Measurements from ENCODE around the gene MBNL2. TPM values are rescaled to one million over a fixed set of nuclear protein-coding genes. Genes with fewer than 3 reads are reported as not detected.
"Not testable (repeated sequence)": the region's sequence is repeated elsewhere in the genome, so short reads cannot be mapped to it uniquely, and the experiment has no call there.

Gene MBNL2
- total RNA-seq, 3 donors from 2014 or later (not counting 1 experiment from before 2014, with no cell fraction given): 30.9 to 38.3 (median 33.1) TPM

GRCh38 chr13:97202761-97203160, 19.4 kb upstream of the MBNL2 start:
- peaks cover 25 to 41% of the 10 kb centered on the region in 2 donors for H3K27me3 Mint-ChIP-seq (ENCODE audit: low read depth in 2 of 2)
- Histone ChIP-seq H3K9me3 (ENCODE audit: control insufficient read depth, insufficient read depth, low read length) (no peaks in the 10 kb centered on the region), H3K27me3 (ENCODE audit: control insufficient read depth, insufficient read depth, low read length) (no peaks in the 10 kb centered on the region), H3K4me3 (ENCODE audit: low read length) (no peak overlapping the region), H3K36me3 (ENCODE audit: control insufficient read depth, insufficient read depth, low read length) (no peaks in the 10 kb centered on the region), H3K27ac (ENCODE audit: low read length) (no peak overlapping the region), H3K4me1 (ENCODE audit: control insufficient read depth, insufficient read depth, low read length) (no peaks in the 10 kb centered on the region)
- intact Hi-C loops (cut with micrococcal nuclease): no loop called here
- no peaks in the 10 kb centered on the region for H3K36me3 Mint-ChIP-seq
- H3K9me3 Mint-ChIP-seq: no peaks in the 10 kb centered on the region
- H3K4me3 Mint-ChIP-seq: no peak overlapping the region
- DNase-seq: no peak
- H3K4me1 Mint-ChIP-seq: no peaks in the 10 kb centered on the region
- TF ChIP-seq, protein P1, sequence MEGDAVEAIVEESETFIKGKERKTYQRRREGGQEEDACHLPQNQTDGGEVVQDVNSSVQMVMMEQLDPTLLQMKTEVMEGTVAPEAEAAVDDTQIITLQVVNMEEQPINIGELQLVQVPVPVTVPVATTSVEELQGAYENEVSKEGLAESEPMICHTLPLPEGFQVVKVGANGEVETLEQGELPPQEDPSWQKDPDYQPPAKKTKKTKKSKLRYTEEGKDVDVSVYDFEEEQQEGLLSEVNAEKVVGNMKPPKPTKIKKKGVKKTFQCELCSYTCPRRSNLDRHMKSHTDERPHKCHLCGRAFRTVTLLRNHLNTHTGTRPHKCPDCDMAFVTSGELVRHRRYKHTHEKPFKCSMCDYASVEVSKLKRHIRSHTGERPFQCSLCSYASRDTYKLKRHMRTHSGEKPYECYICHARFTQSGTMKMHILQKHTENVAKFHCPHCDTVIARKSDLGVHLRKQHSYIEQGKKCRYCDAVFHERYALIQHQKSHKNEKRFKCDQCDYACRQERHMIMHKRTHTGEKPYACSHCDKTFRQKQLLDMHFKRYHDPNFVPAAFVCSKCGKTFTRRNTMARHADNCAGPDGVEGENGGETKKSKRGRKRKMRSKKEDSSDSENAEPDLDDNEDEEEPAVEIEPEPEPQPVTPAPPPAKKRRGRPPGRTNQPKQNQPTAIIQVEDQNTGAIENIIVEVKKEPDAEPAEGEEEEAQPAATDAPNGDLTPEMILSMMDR (IDR thresholded peaks at IDR 0.05): no peak
- H3K27ac Mint-ChIP-seq: no peak overlapping the region
- WGBS (ENCODE audit: insufficient coverage): 93% methylated on average over 3 of the region's 4 CpGs
- no peak for ATAC-seq

- H3K9me3 Mint-ChIP-seq: no peaks in the 10 kb centered on the region
- no peak overlapping the region for H3K4me3 Mint-ChIP-seq
- H3K4me1 Mint-ChIP-seq: peaks cover under 1% of the 10 kb centered on the region in 2 donors
Observed at GRCh38 chr13:97205465-97205864, 16.7 kb upstream of the MBNL2 start.

GRCh38 chr13:97205982-97206381, 16.2 kb upstream of the MBNL2 start:
- intact Hi-C loops (cut with micrococcal nuclease): no loop called here
- DNase-seq (no peak), ATAC-seq (no peak)
- WGBS (ENCODE audit: insufficient coverage): 67% methylated on average over 2 of the region's 3 CpGs
- H3K9me3 ChIP-seq (ENCODE audit: control insufficient read depth, insufficient read depth, low read length): no peaks in the 10 kb centered on the region
- H3K4me3 Mint-ChIP-seq: no peak overlapping the region
- no peaks in the 10 kb centered on the region for H3K36me3 Mint-ChIP-seq
- H3K4me1 Mint-ChIP-seq: peaks cover 5 to 6% of the 10 kb centered on the region in 2 donors
- peaks cover 12% of the 10 kb centered on the region for H3K4me1 ChIP-seq (ENCODE audit: control insufficient read depth, insufficient read depth, low read length)
- H3K27me3 ChIP-seq (ENCODE audit: control insufficient read depth, insufficient read depth, low read length): no peaks in the 10 kb centered on the region
- no peak overlapping the region for H3K27ac Mint-ChIP-seq
- H3K36me3 ChIP-seq (ENCODE audit: control insufficient read depth, insufficient read depth, low read length): no peaks in the 10 kb centered on the region
- no peaks in the 10 kb centered on the region for H3K9me3 Mint-ChIP-seq
- H3K27ac ChIP-seq (ENCODE audit: low read length): no peak overlapping the region
- TF ChIP-seq, protein P1 (IDR thresholded peaks at IDR 0.05): no peak
- H3K27me3 Mint-ChIP-seq (ENCODE audit: low read depth in 2 of 2): peaks cover 15 to 21% of the 10 kb centered on the region in 2 donors
- H3K4me3 ChIP-seq (ENCODE audit: low read length): no peak overlapping the region

More at GRCh38 chr13:97205465-97205864, 16.7 kb upstream of the MBNL2 start:
- no peaks in the 10 kb centered on the region for H3K36me3 ChIP-seq (ENCODE audit: control insufficient read depth, insufficient read depth, low read length)
- no peak for DNase-seq
- H3K36me3 Mint-ChIP-seq: no peaks in the 10 kb centered on the region
- TF ChIP-seq, protein P1 (IDR thresholded peaks at IDR 0.05): no peak
- H3K27me3 Mint-ChIP-seq (ENCODE audit: low read depth in 2 of 2): peaks cover 18 to 25% of the 10 kb centered on the region in 2 donors
- WGBS (ENCODE audit: insufficient coverage): no CpG with 5 or more reads among the region's 1 CpG
- no peaks in the 10 kb centered on the region for H3K27me3 ChIP-seq (ENCODE audit: control insufficient read depth, insufficient read depth, low read length)
- intact Hi-C loops (cut with micrococcal nuclease): no loop called here
- no peak for ATAC-seq
- no peak overlapping the region for H3K27ac Mint-ChIP-seq
- H3K9me3 ChIP-seq (ENCODE audit: control insufficient read depth, insufficient read depth, low read length): no peaks in the 10 kb centered on the region
- H3K27ac ChIP-seq (ENCODE audit: low read length): no peak overlapping the region
- no peak overlapping the region for H3K4me3 ChIP-seq (ENCODE audit: low read length)
- H3K4me1 ChIP-seq (ENCODE audit: control insufficient read depth, insufficient read depth, low read length): peaks cover 6% of the 10 kb centered on the region

DNA sequence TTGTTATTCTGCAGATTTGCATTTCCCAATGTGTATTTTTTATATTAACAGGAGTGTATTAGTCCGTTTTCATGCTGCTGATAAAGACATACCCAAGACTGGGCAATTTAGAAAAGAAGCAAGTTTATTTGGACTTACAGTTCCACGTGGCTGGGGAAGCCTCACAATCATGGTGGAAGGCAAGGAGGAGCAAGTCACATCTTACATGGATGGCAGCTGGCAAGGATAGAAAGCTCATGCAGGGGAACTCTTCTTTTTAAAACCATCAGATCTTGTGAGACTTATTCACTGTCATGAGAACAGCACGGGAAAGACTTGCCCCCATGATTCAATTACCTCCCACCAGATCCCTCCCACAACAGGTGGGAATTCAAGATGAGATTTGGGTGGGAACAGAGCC, 14.9 kb upstream of the MBNL2 start:
- not testable (repeated sequence) for ATAC-seq, H3K4me3 Mint-ChIP-seq

More for the DNA sequence above, 14.9 kb upstream of the MBNL2 start:
- H3K4me1 ChIP-seq (ENCODE audit: control insufficient read depth, insufficient read depth, low read length): peaks cover 15% of the 10 kb centered on the region
- 94% methylated on average over 3 of the region's 3 CpGs for WGBS (ENCODE audit: insufficient coverage)
- DNase-seq; H3K4me3 ChIP-seq (ENCODE audit: low read length); H3K36me3 Mint-ChIP-seq; H3K27ac ChIP-seq (ENCODE audit: low read length); H3K9me3 ChIP-seq (ENCODE audit: control insufficient read depth, insufficient read depth, low read length); H3K27me3 ChIP-seq (ENCODE audit: control insufficient read depth, insufficient read depth, low read length); H3K27ac Mint-ChIP-seq; H3K9me3 Mint-ChIP-seq; H3K4me1 Mint-ChIP-seq; H3K36me3 ChIP-seq (ENCODE audit: control insufficient read depth, insufficient read depth, low read length); intact Hi-C loops (cut with micrococcal nuclease): not testable (repeated sequence)
- peaks cover 14 to 16% of the 10 kb centered on the region in 2 donors for H3K27me3 Mint-ChIP-seq (ENCODE audit: low read depth in 2 of 2)
